ENCODE results near the gene TRIOBP. TPM values are rescaled to one million over a fixed set of nuclear protein-coding genes. Genes with fewer than 3 reads are reported as not detected.

The TRIOBP gene
- total RNA-seq, 1 donor from 2014 or later = 68.9 TPM

GRCh38 chr22:37734402-37734700 lies 37.5 kb downstream of the TRIOBP start:
- Histone ChIP-seq H3K4me3 (ENCODE audit: low read depth, low read length) (no peak overlapping the region), H3K27me3 (ENCODE audit: control insufficient read depth, insufficient read depth, low read length) (no peaks in the 10 kb centered on the region), H3K36me3 (ENCODE audit: control insufficient read depth, insufficient read depth, low read length) (no peaks in the 10 kb centered on the region)
- TF ChIP-seq CTCF (IDR thresholded peaks at IDR 0.05; ENCODE audit: insufficient read depth, low read length, poor library complexity, severe bottlenecking) = no peak
- no peak for DNase-seq (ENCODE audit: low read depth)

- no peak overlapping the region for H3K4me3 ChIP-seq (ENCODE audit: low read depth, low read length)
- H3K36me3 ChIP-seq (ENCODE audit: control insufficient read depth, insufficient read depth, low read length) = no peaks in the 10 kb centered on the region
- DNase-seq (ENCODE audit: low read depth) = no peak
- TF ChIP-seq CTCF (IDR thresholded peaks at IDR 0.05; ENCODE audit: insufficient read depth, low read length, poor library complexity, severe bottlenecking) = peak; percentile 48
- H3K27me3 ChIP-seq (ENCODE audit: control insufficient read depth, insufficient read depth, low read length) = no peaks in the 10 kb centered on the region
Observed at GRCh38 chr22:37734964-37735451, 38.2 kb downstream of the TRIOBP start.

- Histone ChIP-seq H3K27me3 (ENCODE audit: control insufficient read depth, insufficient read depth, low read length) (no peaks in the 10 kb centered on the region), H3K4me3 (ENCODE audit: low read depth, low read length) (no peak overlapping the region), H3K36me3 (ENCODE audit: control insufficient read depth, insufficient read depth, low read length) (no peaks in the 10 kb centered on the region)
- DNase-seq (ENCODE audit: low read depth) = no peak
- no peak for TF ChIP-seq CTCF (IDR thresholded peaks at IDR 0.05; ENCODE audit: insufficient read depth, low read length, poor library complexity, severe bottlenecking)
Observed at GRCh38 chr22:37739035-37739434, 42.2 kb downstream of the TRIOBP start.

- no peaks in the 10 kb centered on the region for H3K36me3 ChIP-seq (ENCODE audit: control insufficient read depth, insufficient read depth, low read length)
- no peak for TF ChIP-seq CTCF (IDR thresholded peaks at IDR 0.05; ENCODE audit: insufficient read depth, low read length, poor library complexity, severe bottlenecking)
- no peak for DNase-seq (ENCODE audit: low read depth)
- no peak overlapping the region for H3K4me3 ChIP-seq (ENCODE audit: low read depth, low read length)
- no peaks in the 10 kb centered on the region for H3K27me3 ChIP-seq (ENCODE audit: control insufficient read depth, insufficient read depth, low read length)
Observed at GRCh38 chr22:37739611-37740049, 42.8 kb downstream of the TRIOBP start.

- Histone ChIP-seq H3K4me3 (ENCODE audit: low read depth, low read length) (no peak overlapping the region), H3K27me3 (ENCODE audit: control insufficient read depth, insufficient read depth, low read length) (no peaks in the 10 kb centered on the region), H3K36me3 (ENCODE audit: control insufficient read depth, insufficient read depth, low read length) (no peaks in the 10 kb centered on the region)
- TF ChIP-seq CTCF (IDR thresholded peaks at IDR 0.05; ENCODE audit: insufficient read depth, low read length, poor library complexity, severe bottlenecking) = no peak
- no peak for DNase-seq (ENCODE audit: low read depth)
Observed at GRCh38 chr22:37740455-37741311, 43.8 kb downstream of the TRIOBP start.

Data from kidney epithelial cell (primary cell).